GM21786 (cell line): ENCODE measurements around the gene CLDN2.
"Not testable (repeated sequence)": the region's sequence is repeated elsewhere in the genome, so short reads cannot be mapped to it uniquely, and the experiment has no call there.

Source experiments
- ATAC-seq: cut with Tn5 transposase; IDR thresholded peaks from one replicate; pipeline ENCODE4 v1.9.1; 2021; ENCODE audit not compliant: unreplicated experiment

Gene CLDN2, protein sequence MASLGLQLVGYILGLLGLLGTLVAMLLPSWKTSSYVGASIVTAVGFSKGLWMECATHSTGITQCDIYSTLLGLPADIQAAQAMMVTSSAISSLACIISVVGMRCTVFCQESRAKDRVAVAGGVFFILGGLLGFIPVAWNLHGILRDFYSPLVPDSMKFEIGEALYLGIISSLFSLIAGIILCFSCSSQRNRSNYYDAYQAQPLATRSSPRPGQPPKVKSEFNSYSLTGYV

DNA sequence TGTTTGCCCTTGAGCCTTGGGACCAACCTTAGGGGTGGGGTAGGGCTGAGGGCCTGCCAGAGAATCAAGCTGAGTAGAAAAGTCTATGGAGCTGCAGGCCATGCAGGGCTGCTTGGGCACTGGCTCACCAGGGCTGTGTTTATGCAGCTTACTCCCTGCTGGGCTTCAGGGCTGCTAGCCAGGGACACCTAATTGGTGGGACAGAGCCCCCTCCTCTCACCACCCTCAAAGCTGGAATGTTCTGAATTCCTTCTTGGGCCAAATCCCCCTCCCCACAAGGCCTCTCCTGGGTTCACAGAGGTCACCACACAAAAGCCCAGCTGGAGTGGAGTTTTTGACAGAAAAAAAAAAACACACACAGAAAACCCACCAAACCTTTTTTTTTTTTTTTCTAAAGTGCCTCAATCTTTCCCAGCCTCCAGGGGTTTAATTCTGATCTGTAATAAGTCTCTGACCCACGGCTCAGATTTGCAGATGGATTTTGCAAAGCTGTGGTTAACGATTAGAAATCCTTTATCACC, at the start of gene CLDN2:
Gene CLDN2 (plus strand): TSS at position 471 of the 521 bp plus-strand sequence. CDS start 7,827 bp downstream, outside the sequence.
- ATAC-seq = no peak

GRCh38 chrX:106872796-106873195, 47.4 kb upstream of the CLDN2 start:
- ATAC-seq = not testable (repeated sequence)

- no peak for ATAC-seq
These were observed 46.1 kb upstream of the CLDN2 start for GRCh38 chrX:106874075-106874474.

DNA sequence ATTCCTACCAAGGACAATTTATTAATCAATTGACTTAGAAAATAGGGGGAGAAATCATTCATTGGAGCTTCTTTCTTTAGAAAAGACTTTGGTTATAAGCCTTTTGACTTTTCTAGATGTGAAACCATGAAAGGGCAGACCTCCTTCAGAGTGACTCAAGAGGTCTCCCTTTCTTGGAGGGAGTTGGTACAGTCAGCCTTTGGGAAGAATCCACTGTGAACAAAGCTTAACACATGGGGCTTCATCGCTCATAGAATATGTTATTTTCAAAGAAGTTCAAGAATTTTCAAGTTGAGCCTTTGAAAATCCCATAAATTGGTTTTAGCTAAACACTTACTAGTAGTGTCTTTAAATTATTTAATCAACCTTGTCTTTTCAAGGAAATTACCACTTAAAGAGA, 45.1 kb upstream of the CLDN2 start:
- ATAC-seq = no peak

DNA sequence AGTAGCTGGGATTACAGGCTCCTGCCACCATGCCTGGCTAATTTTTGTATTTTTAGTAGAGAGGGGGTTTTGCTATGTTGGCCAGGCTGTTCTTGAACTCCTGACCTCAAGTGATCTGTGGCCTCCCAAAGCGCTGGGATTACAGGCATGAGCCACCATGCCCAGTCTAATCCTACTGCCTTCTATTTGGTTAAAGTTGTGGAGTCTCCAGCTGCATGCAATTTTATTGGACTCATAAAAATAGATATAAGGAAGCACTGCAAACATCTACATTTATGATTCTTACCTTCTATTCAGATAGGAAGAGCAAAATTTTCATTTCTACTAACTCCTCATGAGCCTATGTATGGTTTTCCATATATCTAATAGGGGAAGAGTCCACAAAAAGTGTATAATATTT, 30.7 kb upstream of the CLDN2 start:
- no peak for ATAC-seq

- ATAC-seq = no peak
These were observed 28.3 kb upstream of the CLDN2 start for GRCh38 chrX:106891762-106892460.

DNA sequence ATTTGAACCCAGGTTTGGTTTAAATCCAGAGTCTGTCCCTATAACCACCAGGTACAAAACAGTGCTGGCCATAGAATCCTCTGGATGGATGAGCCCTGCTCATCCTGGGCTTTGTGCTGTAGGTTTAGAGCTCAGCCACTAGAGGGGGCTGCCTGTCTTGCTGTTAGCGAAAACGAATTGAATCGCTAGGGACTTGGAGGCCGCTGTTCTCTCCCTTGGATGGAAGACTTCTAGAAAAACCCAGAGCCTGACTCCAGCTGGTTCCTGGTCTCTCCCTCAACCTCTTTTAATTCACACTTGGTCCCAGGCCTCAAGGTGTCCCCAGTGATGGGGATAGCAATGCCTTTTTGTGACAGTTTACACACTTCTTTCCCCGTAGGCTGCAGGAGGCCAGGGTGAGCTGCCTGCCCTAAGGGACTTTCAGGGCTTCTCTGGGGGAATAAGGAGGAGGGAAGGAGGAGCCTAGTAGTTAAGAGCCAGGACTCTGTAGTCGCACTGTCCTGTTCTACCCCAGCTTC, 25.8 kb upstream of the CLDN2 start:
- ATAC-seq = peak; percentile 88

- ATAC-seq = no peak
These were observed 25.2 kb upstream of the CLDN2 start for GRCh38 chrX:106894978-106895452.

- no peak for ATAC-seq
These were observed 22.9 kb upstream of the CLDN2 start for GRCh38 chrX:106897259-106897658.

- peak; percentile 51 for ATAC-seq
These were observed 21.7 kb upstream of the CLDN2 start for GRCh38 chrX:106898462-106898861.

GRCh38 chrX:106899276-106899675, 20.9 kb upstream of the CLDN2 start:
- ATAC-seq = no peak

DNA sequence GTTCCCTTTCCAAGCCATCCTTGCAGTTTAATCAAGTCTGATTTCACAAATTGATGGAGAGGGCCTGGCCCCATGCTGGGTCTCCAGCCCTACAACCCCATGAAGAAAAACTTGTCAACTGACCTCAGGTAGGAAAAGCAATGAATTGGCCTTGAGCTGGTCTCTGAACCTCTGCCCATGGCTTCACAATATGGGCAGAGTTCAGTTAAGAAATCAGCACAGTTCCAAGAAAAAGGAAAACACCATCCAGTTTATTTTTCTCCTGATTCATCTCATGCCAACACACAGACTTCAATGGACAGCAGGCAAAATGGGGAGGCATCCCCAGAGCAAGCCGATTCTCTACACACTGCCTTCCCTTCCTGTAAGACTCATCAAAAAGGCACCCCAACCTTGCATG, 20.4 kb upstream of the CLDN2 start:
- ATAC-seq = no peak

DNA sequence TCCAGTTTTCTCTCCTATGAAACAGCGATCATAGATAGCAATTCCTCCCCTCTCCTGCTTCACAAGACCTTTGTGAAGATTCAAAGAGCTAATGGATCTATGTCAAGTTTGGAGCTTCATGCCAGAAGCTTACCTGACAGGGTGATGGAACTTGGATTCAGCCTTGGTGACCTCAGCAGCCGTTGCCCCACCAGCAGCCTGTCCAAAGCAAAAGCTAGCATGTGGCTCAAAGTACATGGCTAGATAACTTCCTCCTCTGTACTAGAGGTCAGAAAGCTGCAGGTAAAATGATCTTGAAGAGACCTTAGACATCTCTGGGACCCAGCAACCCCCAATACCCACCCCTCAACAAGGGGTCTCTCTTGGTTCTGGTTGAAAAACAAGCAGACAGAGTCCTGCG, 18.9 kb upstream of the CLDN2 start:
- ATAC-seq = no peak

DNA sequence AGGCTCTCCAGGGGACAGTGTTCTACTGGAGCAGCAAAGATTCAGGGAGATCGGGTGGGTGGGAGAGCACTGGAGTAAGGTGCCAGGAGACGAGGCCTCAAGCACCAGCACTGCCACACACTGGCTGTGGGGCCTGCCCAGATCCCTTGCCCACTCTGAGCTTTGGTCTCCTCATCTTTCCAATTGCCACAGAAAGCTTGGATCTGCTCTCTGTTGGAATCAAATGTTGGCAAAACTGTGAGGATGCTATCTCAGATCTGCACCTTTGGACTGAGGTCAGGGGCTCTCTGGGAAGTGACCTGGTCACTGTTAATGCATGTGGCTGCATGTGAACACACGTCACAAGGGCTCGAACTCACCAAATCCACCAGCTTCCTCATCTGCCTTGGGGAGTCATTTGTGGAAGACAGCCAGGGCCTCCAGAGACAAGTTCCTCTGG, 18.4 kb upstream of the CLDN2 start:
- no peak for ATAC-seq

GRCh38 chrX:106902684-106903083, 17.5 kb upstream of the CLDN2 start:
- ATAC-seq = no peak

DNA sequence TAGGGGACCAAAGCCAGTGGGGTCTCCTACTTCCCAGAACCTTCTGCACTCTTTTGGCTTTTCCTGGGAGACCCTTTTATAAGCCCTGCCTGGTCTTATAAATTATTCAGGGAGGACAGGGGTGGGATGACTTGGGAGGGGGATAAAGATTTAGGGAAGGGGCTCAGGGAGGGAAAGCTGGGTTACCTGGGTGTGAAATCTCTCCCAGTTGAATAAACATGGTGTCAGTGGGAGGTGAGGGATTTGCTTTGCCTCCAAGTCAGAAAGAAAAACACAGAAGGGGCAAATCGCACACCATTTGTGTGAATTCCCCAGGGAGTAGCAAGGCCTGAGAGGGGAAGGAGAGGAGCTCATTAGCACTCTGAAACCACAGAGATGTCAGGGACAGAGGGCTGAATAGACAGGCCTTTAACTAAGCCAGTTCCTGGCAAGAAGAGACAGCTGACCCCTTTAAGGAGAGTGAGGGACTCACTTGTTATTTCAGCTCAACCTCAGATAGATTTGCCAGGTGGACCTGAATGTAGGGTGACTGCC, 16.8 kb upstream of the CLDN2 start, which contains the start of gene RIPPLY1:
Gene RIPPLY1 (minus strand): TSS at position 51 of the 534 bp plus-strand sequence. CDS start 54 bp downstream, outside the sequence.
- ATAC-seq = no peak

- no peak for ATAC-seq
These were observed 16.2 kb upstream of the CLDN2 start for GRCh38 chrX:106903856-106904528.

GRCh38 chrX:106905064-106905708, 15.0 kb upstream of the CLDN2 start:
- ATAC-seq = no peak

DNA sequence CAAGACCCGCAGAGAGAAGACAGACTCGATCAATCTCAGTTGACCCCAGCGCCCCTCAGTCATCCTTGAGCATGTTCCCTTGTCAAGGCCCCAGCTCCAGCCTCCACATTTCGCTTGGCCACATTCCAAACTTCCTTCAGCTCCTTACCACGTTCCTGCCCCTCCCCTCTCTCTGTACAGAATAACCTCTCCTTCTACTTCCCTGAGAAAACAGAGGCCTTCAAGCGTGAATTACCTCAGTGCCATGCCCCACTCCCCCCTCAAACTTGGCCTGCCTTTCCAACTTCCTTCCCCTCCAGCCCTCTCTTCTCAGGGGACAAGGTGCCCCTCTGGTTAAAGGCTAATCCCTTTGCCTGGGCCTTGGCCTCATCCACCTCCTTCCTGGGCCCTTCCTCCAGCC, 13.8 kb upstream of the CLDN2 start:
- no peak for ATAC-seq

DNA sequence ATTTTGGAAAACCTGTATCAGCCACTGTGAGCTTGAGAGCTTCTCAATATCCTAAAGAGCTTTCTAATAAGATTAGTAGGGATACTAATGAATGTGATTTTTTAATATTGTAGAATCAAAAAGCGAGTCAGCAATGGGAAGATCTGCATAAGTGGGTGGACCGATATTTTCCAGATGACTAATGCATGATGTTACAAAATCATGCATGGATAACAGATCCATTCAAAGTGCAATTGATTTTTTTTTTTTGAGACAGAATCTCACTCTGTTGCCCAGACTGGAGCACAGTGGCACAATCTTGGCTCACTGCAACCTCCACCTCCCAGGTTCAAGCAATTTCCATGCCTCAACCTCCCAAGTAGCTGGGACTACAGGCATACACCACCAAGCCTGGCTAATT, 7.3 kb upstream of the CLDN2 start:
- no peak for ATAC-seq
